Measurements from ENCODE around the gene THADA.

DNA sequence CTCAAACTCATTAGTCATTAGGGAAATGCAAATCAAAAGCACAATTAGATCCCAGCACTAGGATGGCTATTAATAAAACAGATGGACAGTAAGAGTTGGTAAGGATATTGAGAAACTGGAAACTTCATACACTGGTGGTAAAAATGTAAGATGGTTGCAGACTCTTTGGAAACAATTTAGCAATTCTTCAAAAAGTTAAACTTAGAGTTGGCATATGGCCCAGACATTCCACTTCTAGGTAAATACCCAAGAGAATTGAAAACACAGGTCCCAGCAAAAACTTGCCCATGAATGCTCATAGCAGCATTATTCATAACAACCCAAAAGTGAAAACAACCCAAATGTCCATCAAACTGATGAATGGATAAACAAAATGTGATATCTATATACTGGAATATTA, 284.6 kb downstream of the THADA start:
- no peak for TF ChIP-seq EZH2 (IDR thresholded peaks at IDR 0.05; ENCODE audit: borderline replicate concordance, low read length)
- TF ChIP-seq, protein P1, sequence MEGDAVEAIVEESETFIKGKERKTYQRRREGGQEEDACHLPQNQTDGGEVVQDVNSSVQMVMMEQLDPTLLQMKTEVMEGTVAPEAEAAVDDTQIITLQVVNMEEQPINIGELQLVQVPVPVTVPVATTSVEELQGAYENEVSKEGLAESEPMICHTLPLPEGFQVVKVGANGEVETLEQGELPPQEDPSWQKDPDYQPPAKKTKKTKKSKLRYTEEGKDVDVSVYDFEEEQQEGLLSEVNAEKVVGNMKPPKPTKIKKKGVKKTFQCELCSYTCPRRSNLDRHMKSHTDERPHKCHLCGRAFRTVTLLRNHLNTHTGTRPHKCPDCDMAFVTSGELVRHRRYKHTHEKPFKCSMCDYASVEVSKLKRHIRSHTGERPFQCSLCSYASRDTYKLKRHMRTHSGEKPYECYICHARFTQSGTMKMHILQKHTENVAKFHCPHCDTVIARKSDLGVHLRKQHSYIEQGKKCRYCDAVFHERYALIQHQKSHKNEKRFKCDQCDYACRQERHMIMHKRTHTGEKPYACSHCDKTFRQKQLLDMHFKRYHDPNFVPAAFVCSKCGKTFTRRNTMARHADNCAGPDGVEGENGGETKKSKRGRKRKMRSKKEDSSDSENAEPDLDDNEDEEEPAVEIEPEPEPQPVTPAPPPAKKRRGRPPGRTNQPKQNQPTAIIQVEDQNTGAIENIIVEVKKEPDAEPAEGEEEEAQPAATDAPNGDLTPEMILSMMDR (IDR thresholded peaks at IDR 0.05; ENCODE audit: low read length): no peak
